Activated naive CD8-positive, alpha-beta T cell treated with anti-CD3 and anti-CD28 coated beads, Interleukin-2, amount 50 U/mL, for 16 hours (primary cell): Measurements from ENCODE around the gene GABPB1.
"Not testable (repeated sequence)": the region's sequence is repeated elsewhere in the genome, so short reads cannot be mapped to it uniquely, and the experiment has no call there.

ENCODE experiments used
- DNase-seq: peaks from one replicate; pipeline ENCODE4 v3.0.0-alpha.2; 2020; ENCODE audit warnings: low read depth, low spot score

The GABPB1 gene

DNA sequence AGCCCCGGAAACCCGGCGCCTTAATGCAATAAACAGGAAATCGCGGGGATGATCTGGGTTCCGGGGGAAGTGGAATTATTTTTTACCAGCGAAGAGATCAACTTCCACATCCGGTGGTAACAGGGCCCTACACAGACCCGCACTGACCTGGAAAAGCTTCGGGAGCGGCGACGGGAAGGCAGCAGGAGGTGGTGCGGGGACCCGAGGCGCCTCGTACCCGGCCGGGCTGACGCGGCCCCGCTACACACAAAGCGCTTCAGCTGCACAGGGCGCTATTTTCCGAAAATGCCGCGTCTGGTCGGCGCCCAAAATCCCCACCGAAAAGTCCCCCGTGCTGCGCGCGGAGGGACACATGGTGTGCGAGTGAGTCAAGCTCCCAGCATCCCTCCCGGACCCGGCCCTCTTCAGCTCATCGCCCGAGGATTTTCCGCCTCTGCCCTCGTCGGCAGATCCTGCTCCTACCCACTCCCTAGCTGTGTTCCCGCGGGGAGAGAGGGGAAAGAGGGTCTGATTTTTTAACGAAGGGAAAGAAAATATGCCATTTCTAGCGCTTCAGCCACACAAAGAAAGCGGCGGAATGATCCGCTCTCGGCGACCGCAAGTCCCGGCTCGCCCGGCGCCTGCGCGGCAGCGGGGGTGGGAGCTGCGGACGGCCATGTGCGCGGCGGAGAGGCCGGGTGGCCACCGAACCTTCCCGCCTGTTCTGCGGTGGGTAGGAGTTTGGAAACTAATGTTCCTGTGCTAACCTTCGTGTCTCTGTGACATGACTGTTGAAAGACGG, at the start of gene GABPB1:
GABPB1 (minus strand) TSS at position 361 of the 781 bp plus-strand sequence. CDS start 45,400 bp downstream, outside the sequence.
- peak; percentile 70 for DNase-seq

DNA sequence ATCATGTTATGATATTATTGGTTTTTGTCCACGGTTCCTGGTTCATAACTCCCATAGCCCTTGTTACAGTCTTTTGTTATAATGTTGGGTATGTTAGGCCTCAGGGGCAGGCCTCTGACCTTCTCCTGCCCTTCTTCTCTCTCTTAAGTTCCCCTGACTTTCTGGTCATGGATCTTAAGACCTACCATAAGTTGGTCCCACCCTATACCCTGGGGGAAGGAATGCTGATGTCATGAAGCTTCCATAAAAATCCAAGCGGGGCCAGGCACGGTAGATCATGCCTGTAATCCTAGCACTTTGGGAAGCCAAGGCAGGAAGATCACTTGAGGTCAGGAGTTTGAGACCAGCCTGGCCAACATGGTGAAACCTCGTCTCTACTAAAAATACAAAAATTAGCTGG, 36.6 kb upstream of the GABPB1 start:
- DNase-seq, result not testable (repeated sequence)

DNA sequence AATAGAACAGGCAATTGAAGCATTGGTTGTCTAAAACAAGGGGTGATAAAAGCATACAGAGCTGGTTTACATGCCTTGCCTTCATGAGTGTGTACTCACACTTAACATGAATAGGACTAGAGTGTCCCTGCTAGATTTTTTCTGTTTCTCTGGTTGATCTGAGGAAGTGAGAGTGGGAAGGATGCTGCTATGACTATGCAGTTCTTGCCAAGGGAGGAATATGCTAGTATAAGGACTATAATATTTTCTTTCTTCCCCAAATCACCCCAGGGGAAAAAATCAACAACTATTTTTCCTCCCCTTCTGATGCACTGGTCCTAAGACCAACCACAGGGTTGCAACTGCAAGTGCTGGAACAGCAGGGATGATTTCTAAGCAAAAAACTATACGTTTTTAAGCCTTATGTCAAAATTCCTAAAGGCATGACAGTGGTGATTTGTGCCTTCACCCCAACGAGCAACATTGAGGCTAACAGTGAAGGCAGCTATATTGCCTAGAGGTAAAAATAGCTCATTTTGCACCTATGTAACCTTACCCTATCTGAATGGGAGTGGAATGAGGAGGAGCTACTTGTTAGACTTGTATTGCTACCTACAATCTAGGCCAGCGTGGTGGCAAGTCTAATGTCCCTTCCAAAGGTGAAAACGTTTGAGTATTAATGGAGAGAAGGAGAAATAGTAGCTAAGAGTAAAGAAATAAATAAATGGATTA, 35.7 kb upstream of the GABPB1 start:
- no peak for DNase-seq

DNA sequence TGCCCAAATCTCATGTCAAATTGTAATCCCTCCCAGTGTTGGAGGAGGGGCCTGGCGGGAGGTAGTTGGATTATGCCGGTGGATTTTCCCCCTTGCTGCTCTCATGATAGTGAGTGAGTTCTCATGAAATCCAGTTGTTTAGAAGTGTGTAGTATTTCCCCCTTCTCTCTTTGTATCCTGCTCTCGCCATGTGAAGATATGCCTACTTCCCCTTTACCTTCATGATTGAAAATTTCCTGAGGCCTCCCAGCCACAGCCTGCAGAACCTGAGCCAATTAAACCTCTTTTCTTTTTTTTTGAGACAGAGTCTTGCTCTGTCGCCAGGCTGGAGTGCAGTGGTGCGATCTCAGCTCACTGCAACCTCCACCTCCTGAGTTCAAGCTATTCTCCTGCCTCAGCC, 27.4 kb upstream of the GABPB1 start:
- DNase-seq, result not testable (repeated sequence)

DNA sequence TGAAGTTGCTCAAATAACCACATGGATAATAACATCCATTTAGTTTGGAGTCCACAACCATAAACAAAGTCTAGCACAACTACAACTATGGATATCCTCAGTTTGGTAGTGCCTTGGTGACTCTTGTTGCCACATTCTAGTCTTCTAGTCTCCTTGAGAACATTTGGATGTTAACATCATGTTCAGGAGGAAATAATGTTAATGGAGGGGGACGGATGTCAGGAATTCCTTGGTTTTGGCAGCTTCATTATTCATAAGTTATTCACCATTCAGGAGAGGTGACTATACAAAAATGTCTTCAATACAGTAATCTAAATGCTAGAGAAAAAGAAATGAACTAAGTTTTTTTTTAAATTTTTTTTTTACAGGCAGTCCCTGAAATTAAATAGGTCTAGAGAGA, 26.4 kb upstream of the GABPB1 start:
- DNase-seq, result no peak

DNA sequence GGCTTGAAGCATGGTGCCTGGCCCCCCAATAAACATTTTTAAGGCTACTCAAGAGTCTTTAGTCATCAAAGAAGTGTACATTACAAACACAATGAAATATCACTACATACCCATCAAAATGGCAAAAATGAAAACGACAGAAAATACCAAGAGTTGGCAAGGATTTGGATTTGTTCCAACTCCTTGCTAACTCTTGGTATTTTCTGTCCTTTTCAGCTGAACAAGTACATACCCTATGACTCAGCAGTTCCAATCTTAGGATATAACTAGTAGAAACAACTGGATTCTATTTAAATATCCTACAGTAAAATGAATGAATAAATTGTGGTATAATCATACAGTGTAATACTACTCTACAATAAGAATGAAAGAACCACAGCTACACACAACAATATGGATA, 25.1 kb upstream of the GABPB1 start:
- DNase-seq, result no peak

DNA sequence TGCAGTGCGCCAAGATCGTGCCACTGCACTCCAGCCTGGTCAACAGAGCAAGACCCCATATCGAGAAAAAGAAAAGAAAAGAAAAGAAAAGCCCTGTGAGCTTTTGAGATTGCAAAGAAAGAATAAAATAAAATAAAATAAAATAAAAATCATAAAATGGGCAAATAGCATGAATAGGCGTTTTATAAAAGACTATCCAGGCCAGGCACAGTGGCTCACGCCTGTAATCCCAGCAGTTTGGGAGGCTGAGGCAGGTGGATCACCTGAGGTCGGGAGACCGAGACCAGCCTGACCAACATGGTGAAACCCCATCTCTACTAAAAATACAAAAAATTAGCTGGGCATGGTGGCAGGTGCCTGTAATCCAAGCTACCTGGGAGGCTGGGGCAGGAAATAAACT, 24.4 kb upstream of the GABPB1 start:
- not testable (repeated sequence) for DNase-seq

DNA sequence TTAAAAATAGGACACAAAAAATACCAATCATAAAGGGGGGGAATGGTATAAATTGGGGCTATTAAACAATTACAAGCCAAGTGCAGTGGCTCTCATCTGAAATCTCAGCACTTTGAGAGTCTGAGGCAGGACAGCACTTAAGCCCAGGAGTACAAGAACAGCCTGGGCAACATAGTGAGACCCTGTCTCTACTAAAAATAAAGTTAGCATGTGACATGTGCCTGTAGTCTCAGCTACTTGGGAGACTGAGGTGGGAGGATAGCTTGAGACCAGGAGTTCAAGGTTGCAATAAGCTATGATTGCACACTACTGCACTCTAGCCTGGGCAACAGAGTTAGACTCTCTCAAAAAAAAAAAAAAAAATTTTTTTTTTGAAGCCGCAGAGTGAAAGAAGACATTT, 23.8 kb upstream of the GABPB1 start:
- DNase-seq, result no peak

DNA sequence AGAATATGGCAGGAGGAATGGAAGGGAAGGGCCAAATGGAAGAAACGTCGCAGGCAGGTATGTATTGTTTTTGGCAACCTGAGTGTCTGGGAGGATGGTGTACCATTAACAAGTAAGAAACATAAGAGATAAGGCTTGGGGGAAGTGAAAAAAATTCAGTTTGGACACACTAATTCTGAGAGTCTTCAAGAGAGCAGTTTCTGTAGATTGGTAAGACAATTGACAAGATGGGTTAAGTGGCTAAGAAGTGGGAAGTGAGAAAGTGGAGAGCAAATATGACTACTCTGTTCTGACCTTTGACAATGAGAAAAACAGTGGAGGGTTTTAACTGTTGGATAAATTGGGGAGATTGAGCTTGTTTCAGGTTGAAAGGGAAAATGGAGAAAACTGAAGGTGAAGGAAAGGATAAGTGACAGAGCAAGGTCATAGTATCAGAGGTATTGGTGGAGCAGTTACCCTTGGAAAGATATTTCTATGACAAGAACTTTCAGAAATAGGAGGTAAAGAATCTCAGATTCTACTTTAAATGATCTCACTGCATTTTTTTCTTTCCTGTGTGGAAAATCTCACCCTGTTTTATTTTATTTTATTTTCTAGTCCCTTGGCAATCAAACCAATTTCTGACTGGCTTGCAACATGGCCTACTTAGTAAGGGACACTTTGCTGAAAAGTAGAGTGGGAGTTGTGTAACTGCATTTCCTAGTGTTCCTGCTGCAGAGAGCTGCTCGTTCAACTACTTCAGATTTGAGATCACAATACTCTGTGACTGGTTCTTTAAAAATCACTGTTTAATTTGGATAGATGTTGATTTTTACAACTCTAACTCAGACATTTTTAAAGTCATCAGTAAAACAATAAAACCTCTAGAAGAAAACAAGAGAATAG, 23.1 kb upstream of the GABPB1 start:
- DNase-seq, result no peak

DNA sequence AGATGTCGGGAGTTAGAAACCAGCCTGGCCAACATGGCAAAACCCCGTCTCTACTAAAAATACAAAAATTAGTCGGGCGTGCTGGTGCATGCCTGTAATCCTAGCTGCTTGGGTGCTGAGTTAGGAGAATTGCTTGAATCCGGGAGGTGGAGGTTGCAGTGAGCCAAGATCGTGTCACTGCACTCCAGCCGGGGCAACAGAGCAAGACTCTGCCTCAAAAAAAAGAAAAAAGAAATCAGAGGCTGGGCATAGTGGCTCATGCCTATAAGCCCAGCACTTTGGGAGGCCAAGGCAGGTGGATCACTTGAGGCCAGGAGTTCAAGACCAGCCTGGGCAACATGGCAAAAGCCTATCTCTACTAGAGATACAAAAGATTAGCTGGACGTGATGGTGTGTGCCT, 14.6 kb upstream of the GABPB1 start:
- DNase-seq, result not testable (repeated sequence)

DNA sequence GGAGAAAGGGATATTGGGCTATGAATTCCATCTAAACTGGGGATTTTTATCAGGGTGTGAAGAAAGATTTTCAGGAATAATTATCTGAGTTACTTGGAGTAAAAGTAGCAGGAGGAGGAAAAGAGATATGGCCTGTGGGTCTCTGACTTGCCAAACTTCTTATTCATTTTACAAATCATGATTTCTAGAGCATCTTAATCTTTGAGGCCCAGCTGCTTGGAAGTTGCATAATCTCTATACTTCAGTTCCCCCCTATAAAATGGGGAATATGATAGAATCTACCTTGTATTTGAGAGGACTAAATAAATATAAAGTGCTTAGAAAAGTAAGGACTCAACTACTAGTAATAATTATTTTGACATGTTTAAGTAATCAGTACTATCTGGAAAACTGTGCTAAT, 11.0 kb upstream of the GABPB1 start:
- DNase-seq, result no peak

DNA sequence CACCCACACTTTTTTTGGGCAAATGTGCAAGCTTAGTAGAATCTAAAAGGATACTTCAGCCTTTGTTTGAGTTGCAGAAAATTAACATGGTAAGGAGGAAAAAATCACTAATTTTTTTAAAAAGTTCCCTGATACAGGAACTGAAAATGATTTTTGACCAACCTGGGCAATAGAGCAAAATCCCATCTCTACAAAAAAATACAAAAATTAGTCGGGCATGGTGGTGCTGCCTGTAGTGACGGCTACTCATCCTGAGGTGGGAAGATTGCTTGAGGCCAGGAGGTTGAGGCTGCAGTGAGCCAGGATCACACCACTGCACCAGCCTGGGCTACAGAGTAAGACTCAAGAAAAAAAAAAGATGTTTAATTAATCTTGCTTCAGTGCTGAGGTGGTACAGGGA, 10.6 kb upstream of the GABPB1 start:
- no peak for DNase-seq

DNA sequence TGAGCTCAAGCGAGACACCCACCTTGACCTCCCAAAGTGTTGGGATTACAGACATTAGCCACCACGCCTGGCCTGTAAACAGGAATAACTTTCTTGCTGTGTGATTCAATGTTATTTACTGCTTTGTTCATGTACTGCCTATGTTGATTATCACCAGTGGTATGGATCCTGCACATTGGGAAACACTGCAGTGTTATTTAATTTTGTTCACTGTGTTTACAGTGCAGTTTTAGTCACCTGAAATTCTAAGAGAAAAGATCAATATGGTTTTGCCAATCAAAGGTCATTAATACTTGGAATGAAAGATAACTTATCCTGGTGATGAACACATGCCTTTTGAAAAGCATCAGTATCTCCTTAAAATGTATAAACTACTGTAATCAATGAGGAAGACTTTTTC, 8.6 kb upstream of the GABPB1 start:
- DNase-seq, result no peak

DNA sequence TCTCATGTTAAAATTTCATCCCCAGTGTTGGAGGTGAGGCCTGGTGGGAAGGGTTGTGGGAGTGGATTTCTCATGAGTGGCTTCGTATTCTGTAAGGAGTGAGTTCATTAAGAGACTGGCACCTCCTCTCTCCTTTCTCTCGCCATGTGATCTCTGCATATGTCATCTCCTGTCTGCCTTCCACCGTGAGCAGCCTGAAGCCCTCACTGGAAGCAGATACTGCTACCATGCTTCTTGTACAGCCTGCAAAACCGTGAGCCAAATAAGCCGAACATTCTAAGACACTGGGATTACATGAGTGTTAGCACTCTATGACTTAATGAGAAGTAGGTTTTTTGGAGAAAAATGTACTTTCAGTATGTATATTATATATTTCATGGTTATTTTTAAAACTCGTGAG, 6.8 kb upstream of the GABPB1 start:
- DNase-seq, result no peak

DNA sequence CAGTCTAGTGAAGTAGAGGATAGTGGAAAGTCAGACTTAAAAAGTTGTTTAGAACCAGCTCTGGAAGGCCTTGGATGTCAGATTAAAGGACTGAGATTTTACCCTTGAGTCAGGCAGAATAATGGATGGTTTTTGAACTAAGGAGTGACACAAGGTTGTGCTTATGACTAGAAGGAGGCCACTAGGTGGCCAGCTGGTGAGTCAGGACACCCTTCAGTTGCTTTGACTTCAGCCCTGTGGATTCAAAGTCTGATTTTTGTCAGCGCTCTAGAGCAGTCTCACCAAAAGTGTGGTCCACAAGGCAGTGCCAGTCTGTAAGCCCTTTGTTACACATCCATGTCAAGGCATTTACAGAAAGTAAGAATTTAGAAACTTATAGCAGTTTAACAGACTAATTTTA, 3.8 kb upstream of the GABPB1 start:
- peak; percentile 5 for DNase-seq

DNA sequence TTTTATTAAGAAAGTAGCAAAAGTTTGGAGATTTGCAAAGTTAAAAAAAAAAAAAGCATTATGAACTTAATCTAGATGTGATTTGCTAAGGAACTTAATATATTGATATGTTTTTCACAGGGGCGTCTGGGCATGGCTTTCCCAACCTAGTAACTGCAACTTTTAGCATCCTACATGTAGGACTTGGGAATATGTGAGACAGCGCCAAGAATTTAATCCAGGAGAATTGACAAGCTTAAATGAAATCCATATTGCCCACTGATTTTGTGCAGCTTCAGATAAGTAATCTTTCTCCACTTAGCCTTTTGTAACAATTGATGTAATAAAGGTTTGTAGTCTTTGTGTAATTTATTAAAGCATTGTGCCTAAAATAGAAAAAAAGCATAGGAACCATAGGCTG, 982 bp upstream of the GABPB1 start:
- DNase-seq, result no peak

DNA sequence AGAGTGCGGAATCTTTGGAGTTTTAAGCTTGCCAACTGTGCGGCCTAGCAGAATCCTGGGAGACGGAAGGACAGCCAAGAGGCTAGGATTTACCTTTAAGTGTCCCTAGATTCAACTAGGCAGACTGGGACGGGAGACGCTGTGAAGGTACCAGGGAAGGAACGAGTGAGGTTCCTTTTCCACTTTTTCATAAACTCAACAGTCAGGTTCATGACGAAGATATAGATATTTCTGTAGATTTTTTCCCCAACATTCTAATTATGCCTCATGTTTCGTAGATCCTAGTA, 564 bp upstream of the GABPB1 start:
- DNase-seq, result no peak

DNA sequence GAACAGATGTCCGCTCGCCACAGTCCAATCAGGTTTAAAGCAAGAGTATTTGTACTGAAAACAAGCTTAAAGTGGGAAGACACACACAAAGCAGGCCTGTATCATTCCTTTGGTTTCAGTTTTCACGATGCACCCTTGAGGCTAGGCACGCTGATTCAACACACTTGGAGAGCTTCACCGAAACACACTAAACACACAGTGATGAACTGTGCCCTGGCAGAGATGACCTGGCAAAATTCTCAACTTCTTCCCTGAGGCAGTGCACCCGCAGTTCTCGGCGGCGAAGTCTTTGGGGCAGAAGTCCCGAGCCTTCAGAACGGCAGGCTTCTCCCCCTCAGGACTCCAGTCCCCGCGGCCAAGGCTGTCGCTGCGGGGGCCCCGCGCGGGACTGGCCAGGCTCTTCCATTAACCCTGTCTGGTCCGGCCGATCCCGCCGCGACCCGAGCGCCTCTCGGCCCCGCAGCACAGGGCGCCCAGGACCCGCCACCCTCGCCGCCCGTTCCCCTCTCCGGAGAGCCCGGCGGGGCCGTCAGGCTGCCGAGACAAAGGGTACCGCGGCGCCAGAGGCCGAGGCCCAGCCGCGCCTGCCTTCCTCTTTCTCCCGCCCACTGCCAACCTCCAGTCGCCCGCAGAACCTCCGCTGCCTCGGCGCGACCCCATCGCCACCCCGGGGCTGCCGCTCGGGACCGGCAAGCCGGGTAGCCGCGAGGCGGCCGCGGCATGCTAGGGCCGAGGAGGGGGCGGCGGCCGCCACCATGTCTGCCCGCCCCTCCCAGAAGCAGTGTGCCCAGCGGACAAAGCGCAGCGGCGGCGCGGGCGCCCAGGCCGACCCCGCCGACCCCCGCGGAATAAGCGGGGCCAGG, 792 bp downstream of the GABPB1 start:
- DNase-seq, result peak; percentile 3

DNA sequence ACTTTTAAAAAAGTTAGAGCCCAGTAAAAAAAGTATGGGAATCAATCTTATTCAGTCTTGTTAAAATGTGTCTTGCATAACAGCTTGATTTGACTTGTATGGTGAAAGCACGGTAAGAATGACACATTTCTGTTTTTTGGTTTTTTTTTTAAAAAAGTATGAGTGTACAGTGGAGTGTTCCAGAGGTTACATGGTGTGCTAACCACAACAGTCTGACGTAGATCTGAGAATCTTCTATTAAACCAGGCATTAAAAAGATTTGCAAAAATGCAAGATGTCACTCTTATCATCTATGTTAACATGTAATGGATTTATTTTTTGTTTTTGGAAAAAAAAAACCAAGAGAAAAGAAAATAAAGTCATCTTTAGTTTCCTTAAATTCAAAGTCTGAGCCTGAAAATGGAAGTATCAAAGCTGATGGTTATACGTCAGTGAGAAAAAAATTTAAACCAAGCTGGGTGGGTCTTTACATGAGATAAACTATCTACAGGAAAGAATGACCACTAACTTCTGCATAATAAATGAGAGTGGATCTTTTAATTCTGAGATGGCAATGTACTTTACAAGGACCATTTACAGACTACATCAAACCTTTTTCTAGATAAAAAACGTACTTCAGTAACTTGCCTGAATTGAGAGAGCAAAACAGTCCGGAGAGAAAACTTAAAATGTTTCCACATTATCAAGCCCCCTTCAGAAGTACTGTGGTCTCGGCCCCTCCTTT, 1.6 kb downstream of the GABPB1 start:
- DNase-seq, result no peak

DNA sequence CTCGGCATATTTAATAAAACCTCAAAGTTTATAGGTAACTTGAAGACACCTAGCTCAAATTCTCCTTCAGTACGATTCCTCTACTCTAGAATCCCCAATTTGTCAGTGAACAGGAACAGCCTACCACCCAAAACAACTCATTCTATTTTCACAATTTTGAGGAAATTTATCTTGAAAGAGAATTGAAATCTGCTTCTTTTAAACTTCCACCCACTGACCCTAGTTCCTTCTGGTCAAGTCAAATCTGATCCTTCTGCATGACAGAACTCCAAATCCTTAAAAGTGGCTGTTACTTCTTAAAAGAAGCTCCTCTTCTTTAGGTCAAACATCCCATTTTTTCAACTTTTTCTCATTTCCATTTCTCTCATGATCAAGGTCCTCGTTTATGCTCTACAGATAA, 4.4 kb downstream of the GABPB1 start:
- no peak for DNase-seq

DNA sequence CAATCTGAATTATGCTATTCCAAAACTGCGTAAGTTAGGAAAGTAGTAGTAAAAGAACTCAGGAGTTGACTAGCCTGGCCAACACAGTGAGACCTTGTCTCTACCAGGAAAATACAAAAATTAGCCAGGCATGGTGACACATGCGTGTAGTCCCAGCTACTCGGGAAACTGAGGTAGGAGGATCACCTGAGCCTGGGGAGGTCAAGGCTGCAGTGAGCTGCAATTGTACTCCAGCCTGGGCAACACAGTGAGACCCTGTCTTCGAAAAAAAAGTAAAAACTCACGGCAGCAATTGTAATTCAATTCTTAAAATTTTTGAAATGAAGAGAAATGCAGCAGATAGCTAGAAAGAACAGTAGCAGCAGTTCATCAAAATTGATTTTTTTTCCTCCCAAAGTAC, 9.7 kb downstream of the GABPB1 start:
- DNase-seq, result no peak
